T-helper 2 cell (primary cell): ENCODE results near the gene SLC4A11.
A peak's percentile ranks its signal among the peaks of the same experiment; 100 is the strongest.

Experiments used
- DNase-seq, 5 experiments: peaks; one replicate each; pipeline versions ENCODE4 v3.0.0 to v3.0.0-alpha.2; 2012 to 2022

The SLC4A11 gene

GRCh38 chr20:3245711-3246110, 6.7 kb upstream of the SLC4A11 start:
- DNase-seq = no peak

GRCh38 chr20:3245156-3245555, 6.2 kb upstream of the SLC4A11 start:
- DNase-seq = no peak

GRCh38 chr20:3244613-3245012, 5.6 kb upstream of the SLC4A11 start:
- no peak for DNase-seq

GRCh38 chr20:3243718-3244358, 4.8 kb upstream of the SLC4A11 start:
- no peak for DNase-seq

- DNase-seq = no peak
These were observed 3.2 kb upstream of the SLC4A11 start for GRCh38 chr20:3242172-3242692.

GRCh38 chr20:3240776-3241363, 1.9 kb upstream of the SLC4A11 start:
- DNase-seq = no peak

GRCh38 chr20:3239867-3240775, 1.1 kb upstream of the SLC4A11 start:
- peak in 1 of 5 experiments; percentile 22 for DNase-seq

GRCh38 chr20:3238616-3239025, 369 bp downstream of the SLC4A11 start:
- DNase-seq = peak in 4 of 5 experiments; percentile 24 to 62 (median 32)

- DNase-seq = no peak
These were observed 903 bp downstream of the SLC4A11 start for GRCh38 chr20:3237958-3238615.

GRCh38 chr20:3237011-3237957, 1.7 kb downstream of the SLC4A11 start:
- no peak for DNase-seq

GRCh38 chr20:3235666-3236324, 3.2 kb downstream of the SLC4A11 start:
- no peak for DNase-seq

GRCh38 chr20:3233991-3234498, 4.9 kb downstream of the SLC4A11 start:
- no peak for DNase-seq

GRCh38 chr20:3233131-3233990, 5.6 kb downstream of the SLC4A11 start:
- no peak for DNase-seq

- DNase-seq = no peak
These were observed 7.0 kb downstream of the SLC4A11 start for GRCh38 chr20:3231889-3232588.

GRCh38 chr20:3231116-3231515, 7.9 kb downstream of the SLC4A11 start:
- no peak for DNase-seq

- no peak for DNase-seq
These were observed 9.2 kb downstream of the SLC4A11 start for GRCh38 chr20:3229798-3230197.

- no peak for DNase-seq
These were observed 9.8 kb downstream of the SLC4A11 start for GRCh38 chr20:3229158-3229557.

- DNase-seq = no peak
These were observed 10.3 kb downstream of the SLC4A11 start for GRCh38 chr20:3228750-3229032.
